Measurements from ENCODE around the gene COL27A1.

DNA sequence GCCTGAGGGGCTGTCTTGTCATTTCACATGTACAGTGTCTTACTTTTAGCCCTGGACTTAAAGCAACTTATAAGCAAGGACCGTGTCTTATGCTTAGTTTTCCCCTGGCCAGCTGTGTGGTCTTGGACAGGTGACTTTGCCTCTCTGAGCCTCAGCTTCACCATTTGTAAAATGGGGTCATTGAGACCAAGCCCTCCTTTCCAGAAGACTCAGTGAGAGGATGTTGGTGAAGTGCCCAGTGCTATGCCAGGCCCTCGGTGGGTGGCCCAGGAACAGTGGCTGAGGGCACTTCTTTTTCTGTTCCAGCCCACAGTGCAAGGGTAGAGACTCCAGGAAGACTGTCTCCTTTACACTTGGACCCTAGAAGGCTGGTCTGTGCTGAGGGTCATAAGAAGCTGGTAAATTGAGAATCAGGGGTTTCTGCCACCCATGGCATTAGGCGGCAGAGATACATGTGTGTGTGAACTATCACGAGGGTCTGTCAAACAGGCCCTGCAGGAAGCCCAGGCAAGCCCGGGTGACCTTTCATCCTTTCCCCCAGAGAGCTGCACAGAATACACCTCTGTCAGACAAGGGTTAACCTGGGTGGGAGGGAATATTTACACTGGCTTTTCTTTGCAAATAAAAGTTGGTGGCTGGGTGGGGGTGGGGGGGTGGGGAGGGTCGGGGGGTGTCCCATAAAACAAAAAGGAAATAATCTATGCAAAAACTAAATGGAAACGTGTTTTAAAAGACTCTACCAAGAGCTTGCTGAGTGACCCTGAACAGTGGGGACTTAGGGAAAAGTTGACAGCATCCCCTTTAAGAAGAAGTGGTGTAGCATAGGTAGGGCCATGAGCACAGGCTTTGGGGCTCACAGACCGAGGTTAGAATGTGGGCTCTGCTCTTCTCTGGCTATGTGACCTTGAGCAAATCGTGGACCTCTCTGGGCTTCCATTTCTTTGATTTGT lies 35.8 kb upstream of the COL27A1 start:
- TF ChIP-seq POLR2A (IDR thresholded peaks at IDR 0.05; ENCODE audit: low read length) (no peak), GATA1 (IDR thresholded peaks at IDR 0.05; ENCODE audit: low read depth, low read length) (no peak)

All from erythroblast (primary cell).